GM21360 (cell line): ENCODE measurements around the gene ZNF35.
"Not testable (repeated sequence)": the region's sequence is repeated elsewhere in the genome, so short reads cannot be mapped to it uniquely, and the experiment has no call there.

Experiments used
- ATAC-seq: cut with Tn5 transposase; IDR thresholded peaks from one replicate; pipeline ENCODE4 v1.9.1; 2021; ENCODE audit warnings: mild to moderate bottlenecking, moderate library complexity; ENCODE audit not compliant: unreplicated experiment

Gene ZNF35

DNA sequence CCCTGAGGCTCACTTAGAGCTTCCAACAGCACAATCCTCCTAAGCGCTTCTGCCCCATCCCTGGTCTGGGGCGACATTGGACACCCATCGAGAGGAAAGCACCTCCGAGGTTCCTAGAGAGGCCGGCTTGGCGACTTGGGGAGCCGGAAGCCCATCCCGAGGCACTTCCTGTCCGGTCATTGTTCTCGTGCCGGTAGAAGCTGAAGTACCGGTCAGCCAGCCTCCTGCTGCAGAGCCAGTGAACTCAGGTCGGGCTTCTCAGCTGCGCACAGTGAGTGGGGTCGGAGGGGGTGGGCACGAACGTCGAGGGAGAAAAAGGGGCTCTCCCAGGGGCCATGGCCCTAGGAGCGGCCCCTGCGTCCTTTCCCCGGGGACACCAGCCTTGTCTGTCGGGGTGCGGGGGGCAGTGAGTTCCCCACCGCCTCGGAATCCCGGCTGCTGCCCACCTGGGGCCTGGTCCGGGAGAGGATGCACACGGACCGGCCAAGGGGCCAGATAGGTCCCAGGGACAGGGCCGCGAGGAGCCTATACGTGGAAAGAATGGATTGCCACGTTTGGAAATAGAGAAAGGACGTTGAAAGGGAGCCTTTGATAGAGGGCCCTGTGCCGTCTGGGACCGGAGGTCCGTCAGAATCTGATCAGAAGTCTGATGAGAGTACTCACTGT lies at the start of gene ZNF35:
ZNF35 (plus strand) TSS at position 169 of the 666 bp plus-strand sequence. CDS start 2,336 bp downstream, outside the sequence.
- ATAC-seq: peak; percentile 92

DNA sequence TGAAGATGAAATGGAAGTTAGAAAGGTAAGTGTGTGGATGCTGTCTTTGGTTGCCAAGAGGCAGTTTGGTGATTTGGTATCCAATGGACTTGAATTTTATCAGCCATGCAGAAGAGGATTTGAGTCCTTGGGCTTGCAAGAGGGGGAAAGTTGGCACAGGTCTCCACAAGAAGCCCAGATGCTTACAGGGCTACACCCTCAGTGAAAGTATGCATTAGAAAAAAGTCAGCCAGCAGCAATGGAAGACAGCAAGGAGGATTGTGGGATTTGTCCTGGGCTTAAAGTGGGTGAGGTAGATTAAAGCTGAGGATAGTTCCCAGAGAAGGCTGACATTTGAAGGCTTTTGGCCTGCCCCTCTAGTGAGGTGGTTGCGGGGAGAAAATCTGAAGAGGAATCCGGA lies 46.8 kb upstream of the ZNF35 start:
- no peak for ATAC-seq

- ATAC-seq: no peak
These were observed 35.9 kb upstream of the ZNF35 start for GRCh38 chr3:44612678-44613077.

DNA sequence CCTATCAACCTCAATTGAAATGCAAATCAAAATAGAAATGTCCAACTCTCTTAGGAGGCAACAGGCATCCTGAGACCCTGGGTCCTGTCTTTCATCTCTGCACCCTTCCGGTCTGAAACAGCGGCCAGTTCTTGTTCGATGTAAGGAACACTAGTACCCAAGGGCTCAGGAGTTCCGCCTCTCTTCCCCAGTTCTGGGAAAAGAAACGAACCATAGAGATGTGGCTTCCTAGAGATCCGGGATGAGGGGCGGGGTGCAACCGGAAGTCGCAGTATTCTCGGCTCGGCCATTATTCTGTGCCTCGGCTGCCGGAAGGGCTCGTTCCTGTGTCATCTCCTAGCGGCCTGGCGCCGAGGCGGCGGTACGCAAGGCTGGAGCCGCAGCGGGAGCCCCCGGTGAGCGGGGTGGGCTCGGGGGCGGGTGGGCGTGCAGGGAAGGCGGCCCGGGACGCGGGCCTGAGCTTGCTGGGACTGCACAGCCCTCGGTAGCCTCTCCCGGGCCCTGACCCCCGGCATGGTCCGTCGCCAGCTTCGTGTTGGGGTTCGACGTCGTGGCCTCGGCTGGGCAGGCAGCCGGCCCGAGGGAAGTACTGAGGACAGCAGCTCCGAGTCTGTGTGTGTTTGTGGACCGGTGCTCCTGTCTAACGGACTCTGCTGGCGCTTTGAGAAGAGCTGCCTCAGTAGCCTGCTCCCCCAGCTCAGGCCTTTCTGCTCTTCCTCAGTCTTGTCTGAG lies 23.6 kb upstream of the ZNF35 start, which contains the start of gene ZNF197:
ZNF197 (plus strand) TSS at position 288 of the 732 bp plus-strand sequence. CDS start 4,119 bp downstream, outside the sequence.
- ATAC-seq: peak; percentile 85

GRCh38 chr3:44628716-44629115 lies 19.8 kb upstream of the ZNF35 start:
- ATAC-seq: no peak

- no peak for ATAC-seq
These were observed 16.3 kb upstream of the ZNF35 start for GRCh38 chr3:44632193-44632592.

- ATAC-seq: no peak
These were observed 6.2 kb upstream of the ZNF35 start for GRCh38 chr3:44642337-44642736.

DNA sequence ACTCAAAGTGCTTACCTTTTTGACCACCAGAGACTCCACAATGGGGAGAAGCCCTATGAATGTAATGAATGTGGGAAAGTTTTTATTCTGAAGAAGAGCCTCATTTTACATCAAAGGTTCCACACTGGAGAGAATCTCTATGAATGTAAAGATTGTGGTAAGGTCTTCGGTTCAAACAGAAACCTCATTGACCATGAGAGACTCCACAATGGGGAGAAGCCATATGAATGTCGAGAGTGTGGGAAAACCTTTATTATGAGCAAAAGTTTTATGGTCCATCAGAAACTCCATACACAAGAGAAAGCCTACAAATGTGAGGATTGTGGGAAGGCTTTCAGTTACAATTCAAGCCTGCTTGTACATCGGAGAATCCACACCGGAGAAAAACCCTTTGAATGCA lies 5.5 kb upstream of the ZNF35 start:
- ATAC-seq: no peak

DNA sequence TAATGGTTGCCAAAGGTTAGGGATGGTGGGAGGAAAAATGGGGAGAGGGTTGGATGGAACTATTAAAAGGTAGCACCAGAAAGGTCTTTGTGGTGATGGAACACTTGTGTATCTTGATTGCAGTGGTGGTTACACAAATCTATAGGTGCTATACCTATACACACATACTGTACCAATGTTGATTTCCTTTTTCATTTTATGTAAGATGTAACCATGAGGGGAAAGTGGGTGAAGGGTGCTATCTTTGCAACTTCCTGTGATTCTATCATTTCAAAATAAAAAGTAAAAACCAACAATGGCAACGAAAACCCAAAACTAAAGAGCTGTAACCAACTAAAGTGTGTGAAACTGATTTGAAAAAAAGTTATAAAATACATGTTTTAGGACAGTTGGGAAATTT lies 761 bp upstream of the ZNF35 start:
- ATAC-seq: no peak

- ATAC-seq: no peak
These were observed 1.2 kb downstream of the ZNF35 start for GRCh38 chr3:44649709-44650108.

DNA sequence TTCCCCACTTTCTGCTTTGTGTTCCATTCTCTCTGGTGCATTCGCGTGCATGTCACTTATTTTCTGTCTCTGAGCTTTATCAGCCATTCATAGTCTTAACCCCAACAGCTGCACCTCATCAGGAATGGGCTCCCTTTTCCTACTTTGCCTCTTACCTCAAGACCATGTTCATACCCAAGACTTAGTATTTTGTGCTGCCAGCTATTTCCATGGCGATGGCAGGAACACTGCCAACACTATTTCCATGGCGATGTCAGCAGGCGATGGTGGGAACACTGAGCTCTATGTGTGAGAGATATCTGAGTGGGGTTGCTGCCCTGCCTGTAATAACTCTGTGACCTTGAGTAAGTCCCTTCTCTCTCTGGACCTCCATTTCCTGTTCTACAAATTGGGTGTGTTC lies 5.5 kb downstream of the ZNF35 start:
- ATAC-seq: no peak

DNA sequence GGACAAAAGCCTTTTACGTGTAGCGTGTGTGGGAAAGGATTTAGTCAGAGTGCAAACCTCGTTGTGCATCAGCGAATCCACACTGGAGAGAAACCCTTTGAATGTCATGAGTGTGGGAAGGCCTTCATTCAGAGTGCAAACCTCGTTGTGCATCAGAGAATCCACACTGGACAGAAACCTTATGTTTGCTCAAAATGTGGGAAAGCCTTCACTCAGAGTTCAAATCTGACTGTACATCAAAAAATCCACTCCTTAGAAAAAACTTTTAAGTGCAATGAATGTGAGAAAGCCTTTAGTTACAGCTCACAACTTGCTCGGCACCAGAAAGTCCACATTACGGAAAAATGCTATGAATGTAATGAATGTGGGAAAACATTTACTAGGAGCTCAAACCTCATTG lies 10.5 kb downstream of the ZNF35 start:
- no peak for ATAC-seq

DNA sequence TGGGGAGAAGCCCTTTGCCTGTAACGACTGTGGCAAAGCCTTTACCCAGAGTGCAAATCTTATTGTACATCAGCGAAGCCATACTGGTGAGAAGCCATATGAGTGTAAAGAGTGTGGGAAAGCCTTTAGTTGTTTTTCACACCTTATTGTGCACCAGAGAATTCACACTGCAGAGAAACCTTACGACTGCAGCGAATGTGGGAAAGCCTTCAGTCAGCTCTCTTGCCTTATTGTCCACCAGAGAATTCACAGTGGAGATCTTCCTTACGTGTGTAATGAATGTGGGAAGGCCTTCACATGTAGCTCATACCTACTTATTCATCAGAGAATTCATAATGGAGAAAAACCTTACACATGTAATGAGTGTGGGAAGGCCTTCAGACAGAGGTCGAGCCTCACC lies 10.9 kb downstream of the ZNF35 start:
- ATAC-seq: no peak

DNA sequence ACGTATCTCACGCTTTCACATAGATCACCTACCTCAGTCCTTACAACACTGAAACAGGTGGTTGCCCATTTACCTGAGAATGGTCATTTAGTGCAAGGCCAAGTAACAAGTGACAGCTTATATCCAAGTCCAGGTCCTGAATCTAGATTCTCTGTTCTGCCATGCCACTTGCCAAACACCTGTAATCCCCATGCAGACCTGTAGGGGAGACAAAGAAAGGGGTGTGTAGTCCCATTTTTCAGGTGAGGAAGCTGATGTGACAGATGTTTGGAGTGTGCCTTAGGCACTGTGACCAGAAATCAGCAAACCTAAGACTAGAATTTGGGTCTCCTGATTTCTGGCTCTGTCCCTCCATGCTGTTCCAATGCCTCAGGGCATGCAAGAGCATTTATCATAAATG lies 12.7 kb downstream of the ZNF35 start:
- ATAC-seq: no peak

DNA sequence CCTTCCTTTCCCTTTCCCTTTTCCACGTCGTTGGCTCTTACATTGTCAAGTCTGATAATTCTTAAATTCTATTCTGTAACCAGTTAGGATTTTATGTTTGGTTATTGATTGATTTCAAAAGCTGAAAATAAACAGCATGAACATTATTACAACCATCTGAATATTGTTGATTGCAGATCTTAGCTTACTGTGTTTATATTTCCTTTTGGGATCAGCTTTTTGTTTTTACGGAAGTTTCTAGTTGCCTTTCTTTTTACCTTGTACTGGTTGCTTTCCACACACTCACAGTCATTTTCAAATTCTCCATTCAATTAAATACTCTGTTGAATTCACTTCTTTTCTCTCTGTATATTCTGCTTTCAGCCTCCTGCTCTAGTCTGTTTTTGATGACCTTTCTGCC lies 16.6 kb downstream of the ZNF35 start:
- ATAC-seq: no peak

GRCh38 chr3:44666346-44666745 lies 17.8 kb downstream of the ZNF35 start:
- no peak for ATAC-seq

GRCh38 chr3:44669760-44670159 lies 21.2 kb downstream of the ZNF35 start:
- ATAC-seq: no peak

DNA sequence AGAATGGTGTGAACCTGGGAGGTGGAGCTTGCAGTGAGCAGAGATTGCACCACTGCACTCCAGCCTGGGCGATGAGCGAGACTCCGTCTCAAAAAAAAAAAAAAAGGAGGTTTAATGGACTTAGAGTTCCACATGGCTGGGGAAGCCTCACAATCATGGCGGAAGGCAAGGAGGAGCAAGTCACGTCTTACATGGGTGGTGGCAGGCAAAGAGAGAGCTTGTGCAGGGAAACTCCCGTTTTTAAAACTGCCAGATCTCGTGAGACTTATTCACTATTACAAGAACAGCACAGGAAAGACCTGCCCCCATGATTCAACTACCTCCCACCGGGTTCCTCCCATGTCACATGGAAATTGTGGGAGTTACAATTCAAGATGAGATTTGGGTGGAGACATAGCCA lies 24.9 kb downstream of the ZNF35 start:
- not testable (repeated sequence) for ATAC-seq

GRCh38 chr3:44674211-44674610 lies 25.7 kb downstream of the ZNF35 start:
- ATAC-seq: no peak

DNA sequence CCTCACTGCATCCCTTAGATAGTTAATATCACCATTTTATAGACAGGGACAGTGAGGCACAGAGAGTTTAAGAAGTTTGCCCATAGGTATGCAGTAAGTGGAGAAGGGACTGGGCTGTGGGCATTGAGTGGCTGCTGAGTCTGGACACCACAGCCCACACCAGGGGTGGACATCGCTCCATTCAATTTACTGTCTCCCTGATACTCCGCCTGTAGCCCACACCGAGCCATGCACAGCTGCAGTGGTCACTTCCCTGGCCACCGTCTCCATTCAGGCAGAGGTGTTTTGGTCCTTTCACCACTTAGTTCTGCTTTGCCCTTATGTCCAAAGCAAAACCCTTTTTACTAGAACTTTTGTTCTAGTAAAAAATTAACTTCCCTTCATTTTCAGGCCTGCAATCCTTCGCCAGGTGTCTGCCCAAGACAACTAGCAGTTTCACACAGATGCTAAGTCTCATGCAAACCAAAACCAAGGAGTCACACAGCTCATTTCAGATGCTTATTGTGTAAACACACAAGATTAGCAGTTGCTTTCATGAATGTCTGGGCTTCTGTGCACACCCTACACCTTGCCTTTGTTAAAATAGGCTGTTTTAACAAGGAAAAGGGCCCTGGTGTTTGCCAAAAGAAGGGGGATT lies 30.1 kb downstream of the ZNF35 start:
- no peak for ATAC-seq

DNA sequence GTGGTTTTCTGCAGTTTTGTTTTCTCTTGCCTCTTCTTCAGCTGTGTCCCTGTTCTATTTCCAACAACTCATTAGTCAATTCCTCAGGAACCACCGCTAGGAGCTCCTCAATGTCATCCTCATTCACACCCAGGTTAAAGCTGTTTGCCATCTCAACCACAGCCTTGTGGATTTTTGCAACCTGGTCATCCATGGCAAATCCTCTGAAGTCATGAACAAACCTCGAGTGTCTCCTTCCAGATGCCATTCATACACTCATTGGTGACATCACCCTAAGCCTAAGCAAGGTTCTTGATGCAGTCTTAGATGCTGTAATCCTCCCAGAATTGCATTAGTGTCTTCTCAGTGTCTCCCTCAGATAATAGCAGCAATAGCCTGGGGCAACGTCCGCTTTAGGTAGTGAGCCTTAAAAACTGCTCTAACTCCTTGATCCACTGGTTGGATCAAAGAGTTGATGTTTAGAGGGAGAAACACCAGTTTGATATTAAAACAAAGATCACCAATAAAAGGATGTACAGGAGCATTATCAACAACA lies 32.5 kb downstream of the ZNF35 start:
- no peak for ATAC-seq
